ENCODE measurements around the gene TH. TPM values are rescaled to one million over a fixed set of nuclear protein-coding genes. Genes with fewer than 3 reads are reported as not detected.

TH gene
- total and polyA plus RNA-seq, 2 of the 8 experiments (the other 6 are each of a cell fraction or from before 2014, with no cell fraction given): 0.09 TPM; not detected in 1

DNA sequence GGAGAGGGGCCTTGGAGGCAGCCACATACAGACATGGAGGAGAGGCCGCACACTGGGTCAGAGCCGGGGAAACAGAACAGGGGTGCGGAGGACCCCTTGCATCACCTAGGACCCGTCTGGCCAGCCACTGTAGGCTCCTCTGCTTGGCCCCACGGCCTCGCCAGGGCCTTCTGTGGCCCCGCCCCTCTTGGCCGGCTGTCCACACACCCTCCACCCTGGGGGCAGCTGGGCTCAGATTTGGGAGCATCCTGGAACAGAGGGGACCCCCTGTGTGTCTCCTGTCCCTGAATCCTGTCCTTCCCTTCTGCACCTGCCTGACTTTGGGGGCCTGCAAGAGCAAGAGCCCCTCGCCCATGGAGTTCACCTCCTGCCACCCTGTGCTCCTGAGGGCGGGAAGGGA lies 7.9 kb upstream of the TH start:
- Histone ChIP-seq H3K27ac (ENCODE audit: low read depth, low read length) (no peak overlapping the region), H2BK5ac (ENCODE audit: low read depth, low read length) (no peak overlapping the region), H2BK15ac (ENCODE audit: low read length) (no peak overlapping the region), H4K8ac (ENCODE audit: extremely low read depth, insufficient read depth, low read length) (no peak overlapping the region; the same call in 1 of the 2 replicates), H3K4me2 (ENCODE audit: insufficient read depth in 1 of 2, low read depth in 2 of 2, low read length in 2 of 2) (no peak overlapping the region), H3K4ac (replicated peaks; ENCODE audit: insufficient read length, low read depth, low read length) (no peak overlapping the region), H3K27me3 (replicated peaks in 1 of 4; ENCODE audit: control insufficient read depth in 3 of 4, extremely low read depth in 1 of 4, insufficient read depth in 3 of 4, low read length in 3 of 4) (no peaks in the 10 kb centered on the region), H3K23me2 (ENCODE audit: low read depth, low read length) (no peaks in the 10 kb centered on the region), H2AK5ac (ENCODE audit: low read depth, low read length) (no peak overlapping the region), H3K36me3 (ENCODE audit: control insufficient read depth in 2 of 4, insufficient read depth in 4 of 4, low read length in 3 of 4) (no peaks in the 10 kb centered on the region), H2BK120ac (replicated peaks; ENCODE audit: low read depth, low read length) (no peak overlapping the region), H3K4me3 (ENCODE audit: extremely low read depth in 1 of 4, insufficient read depth in 2 of 4, low read depth in 3 of 4, low read length in 4 of 4) (no peak overlapping the region), H4K5ac (ENCODE audit: insufficient read length, low read depth, low read length) (no peak overlapping the region), H3K9me3 (ENCODE audit: insufficient read depth in 2 of 2, low read depth in 1 of 2, low read length in 1 of 2) (no peaks in the 10 kb centered on the region), H3K56ac (replicated peaks; ENCODE audit: insufficient read length, low read depth, low read length) (no peak overlapping the region), H4K20me1 (replicated peaks in 1 of 2; ENCODE audit: control insufficient read depth in 1 of 2, insufficient read depth in 2 of 2, low read length in 2 of 2) (peaks cover 0 to 6% of the 10 kb centered on the region in 2 experiments), H3K23ac (ENCODE audit: insufficient read length) (no peak overlapping the region), H4K91ac (replicated peaks; ENCODE audit: insufficient read length, low read length) (no peak overlapping the region), H3K14ac (ENCODE audit: insufficient read length) (no peak overlapping the region), H2BK12ac (ENCODE audit: low read depth, low read length) (no peak overlapping the region), H3K79me1 (ENCODE audit: low read depth, low read length) (no peaks in the 10 kb centered on the region), H3K9ac (replicated peaks in 1 of 4; ENCODE audit: extremely low read depth in 1 of 4, low read depth in 3 of 4, low read length in 3 of 4) (no peak overlapping the region), H3K4me1 (replicated peaks in 1 of 4; ENCODE audit: control insufficient read depth in 3 of 4, insufficient read depth in 4 of 4, low read length in 3 of 4) (no peaks in the 10 kb centered on the region), H3K18ac (ENCODE audit: extremely low read depth, low read length) (no peak overlapping the region), H3K79me2 (ENCODE audit: control insufficient read depth in 1 of 2, insufficient read depth in 2 of 2, low read length in 2 of 2) (no peaks in the 10 kb centered on the region), H2BK20ac (ENCODE audit: low read length) (no peak overlapping the region), H2AFZ (ENCODE audit: low read length) (no peak overlapping the region)
- DNase-seq (ENCODE audit: low read depth in 1 of 2, low spot score in 2 of 2): no peak
- ChIA-PET CTCF (ENCODE audit: partially characterized antibody) (interaction anchor here (0.6 to 3.6 kb wide), 6 partner anchors 15 to 129 kb away, joined by 3 to 15 read pairs (median 3); partner anchors contain the start of genes C11orf21 and TSPAN32), POLR2A (ENCODE audit: partially characterized antibody) (no interaction called here)
- no peak for FAIRE-seq
- 89% methylated on average over 10 of the region's 10 CpGs; no CpG with 5 or more reads in 1 of the 2 experiments for WGBS, 2 experiments (ENCODE audit: extremely low coverage in 1 of 2, insufficient coverage in 1 of 2, insufficient read length in 1 of 2, insufficient replicate concordance in 2 of 2, low coverage in 1 of 2, low lambda C conversion rate in 2 of 2, missing lambda C conversion rate in 1 of 2)
- TF ChIP-seq BRCA1 (IDR thresholded peaks at IDR 0.05; ENCODE audit: low read depth, low read length) (no peak), GTF2F1 (IDR thresholded peaks at IDR 0.05; ENCODE audit: borderline replicate concordance, low read depth, low read length) (no peak), SRF (IDR thresholded peaks at IDR 0.05; ENCODE audit: low read depth, low read length) (no peak), RXRA (IDR thresholded peaks at IDR 0.05; ENCODE audit: insufficient read depth, low read depth, low read length) (no peak), EGR1 (IDR thresholded peaks at IDR 0.05; ENCODE audit: borderline replicate concordance, low read depth, low read length) (no peak), KDM4A (IDR thresholded peaks at IDR 0.05; ENCODE audit: low read depth, low read length, severe bottlenecking) (no peak), HDAC2 (IDR thresholded peaks at IDR 0.05; ENCODE audit: borderline replicate concordance in 1 of 2, low read depth in 2 of 2, low read length in 2 of 2) (no peak), CHD2 (IDR thresholded peaks at IDR 0.05; ENCODE audit: low read length) (no peak), SIN3A (conservative IDR thresholded peaks at IDR 0.05 in 1 of 2, IDR thresholded peaks at IDR 0.05 in 1 of 2; ENCODE audit: low read depth in 1 of 2, low read length in 2 of 2) (no peak), SP2 (IDR thresholded peaks at IDR 0.05; ENCODE audit: low read length) (no peak), TEAD4 (IDR thresholded peaks at IDR 0.05; ENCODE audit: low read depth, low read length) (no peak)
